ENCODE measurements around the gene VNN1.
"Not testable (repeated sequence)": the region's sequence is repeated elsewhere in the genome, so short reads cannot be mapped to it uniquely, and the experiment has no call there.

VNN1 gene

DNA sequence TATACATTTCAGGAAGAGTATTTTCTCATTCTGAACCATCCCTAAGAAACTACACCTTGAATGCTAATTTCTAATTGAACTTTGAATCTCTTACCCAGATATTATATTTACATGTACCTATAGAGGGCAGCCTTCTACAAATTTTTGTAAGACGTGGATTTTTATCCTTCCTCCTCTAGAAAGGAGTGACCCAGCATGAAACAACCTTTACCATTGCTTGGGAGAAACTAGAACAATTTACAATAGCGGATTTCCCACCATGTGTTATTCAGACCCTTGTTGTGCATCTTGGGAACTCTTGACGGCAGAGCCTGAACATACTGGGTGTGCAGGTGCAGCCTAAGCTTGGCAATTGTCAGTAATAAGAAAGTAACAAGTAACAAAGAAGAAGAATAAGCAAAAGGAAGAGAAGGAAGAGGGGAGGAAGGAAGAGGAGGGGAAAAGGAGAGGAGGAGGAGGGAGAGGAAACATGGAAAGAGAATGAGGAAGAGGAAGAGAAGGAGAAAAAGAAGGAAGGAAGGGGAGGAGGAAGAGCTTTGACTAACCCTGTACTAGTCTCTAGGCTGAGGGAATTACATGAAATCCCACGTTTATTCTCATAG lies 44.1 kb downstream of the VNN1 start:
- no peak for DNase-seq

- DNase-seq: no peak
Measured at GRCh38 chr6:132666118-132666517, 47.7 kb downstream of the VNN1 start.

- no peak for DNase-seq
Measured at GRCh38 chr6:132664309-132665034, 49.4 kb downstream of the VNN1 start.

DNA sequence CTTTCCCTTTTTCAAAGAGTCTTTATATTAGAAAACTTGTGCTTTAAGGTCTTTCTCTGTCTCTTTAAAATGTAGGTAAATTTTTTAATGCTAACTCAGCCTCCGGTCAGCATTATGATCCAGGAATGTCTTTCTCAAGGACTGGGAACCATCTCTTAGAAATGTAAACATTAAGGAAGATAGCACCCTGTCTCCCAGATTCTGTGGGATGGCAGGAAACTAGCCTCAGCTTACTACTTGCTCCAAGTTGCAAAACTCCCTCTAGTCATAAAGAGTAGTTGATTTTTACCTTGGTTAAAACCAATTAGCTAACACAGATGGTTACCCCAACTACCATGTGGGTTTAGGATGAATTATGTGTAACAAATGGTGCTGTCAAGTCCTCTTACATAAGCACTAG lies 50.2 kb downstream of the VNN1 start:
- no peak for DNase-seq

DNA sequence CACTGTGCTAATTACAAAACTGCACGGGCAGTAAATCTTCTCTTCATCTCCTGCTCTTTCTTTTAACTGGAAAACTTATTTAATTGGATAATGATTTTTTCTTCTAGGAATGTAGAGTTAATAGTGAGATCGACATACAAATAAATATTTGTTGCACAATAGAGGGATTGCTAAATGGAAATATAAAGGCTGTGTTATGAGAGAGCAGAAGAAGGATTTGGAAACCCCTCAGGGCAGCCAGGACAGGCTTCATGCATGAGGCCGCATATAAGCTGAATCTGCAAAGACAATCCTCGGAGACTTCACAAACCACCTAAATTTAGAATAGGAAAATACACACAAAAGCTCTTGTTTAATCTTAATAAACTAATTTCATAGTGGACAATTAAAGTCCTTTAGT lies 51.9 kb downstream of the VNN1 start:
- no peak for DNase-seq

DNA sequence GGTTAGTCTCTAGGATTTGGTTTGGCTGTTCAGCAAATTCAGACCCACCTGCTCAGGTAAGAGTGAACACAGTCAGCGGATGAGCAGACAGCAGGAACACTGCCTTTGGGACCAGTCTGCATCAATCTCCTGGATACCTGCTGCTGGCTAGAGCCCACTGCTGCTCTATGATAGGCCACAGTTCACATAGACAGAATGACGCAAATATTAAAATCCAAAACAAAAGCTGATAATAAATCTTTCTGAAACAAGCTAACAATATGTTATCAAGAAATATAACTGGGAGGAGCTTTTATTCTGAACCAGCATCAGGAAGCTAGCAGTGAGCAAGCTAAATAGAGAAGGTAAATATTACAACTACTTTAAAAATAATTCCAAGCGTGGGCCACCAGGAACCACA lies 54.8 kb downstream of the VNN1 start, which contains the start of gene TAAR1:
Gene TAAR1 (minus strand): TSS at position 101 of the 400 bp plus-strand sequence. CDS start 13,179 bp downstream, outside the sequence.
- DNase-seq: no peak

DNA sequence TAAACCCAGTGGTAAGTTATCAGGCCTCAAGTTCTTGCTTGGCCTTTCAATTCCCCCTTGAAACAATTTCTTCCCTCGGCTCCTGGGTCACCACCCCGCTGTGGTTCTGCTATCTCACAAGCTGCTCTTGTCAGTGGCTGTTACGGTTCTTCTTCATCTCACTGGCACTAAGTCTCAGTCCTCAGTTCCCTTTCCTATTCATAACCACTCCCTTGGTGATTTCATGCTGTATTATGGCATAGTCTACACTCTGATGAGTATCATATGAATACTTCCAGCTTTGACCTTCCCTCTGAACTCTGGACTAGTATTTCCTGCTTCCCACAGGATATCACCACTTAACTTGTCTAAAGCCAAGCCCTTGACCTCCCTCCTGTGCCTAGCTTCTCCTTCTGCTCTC lies 62.8 kb downstream of the VNN1 start:
- DNase-seq: no peak

DNA sequence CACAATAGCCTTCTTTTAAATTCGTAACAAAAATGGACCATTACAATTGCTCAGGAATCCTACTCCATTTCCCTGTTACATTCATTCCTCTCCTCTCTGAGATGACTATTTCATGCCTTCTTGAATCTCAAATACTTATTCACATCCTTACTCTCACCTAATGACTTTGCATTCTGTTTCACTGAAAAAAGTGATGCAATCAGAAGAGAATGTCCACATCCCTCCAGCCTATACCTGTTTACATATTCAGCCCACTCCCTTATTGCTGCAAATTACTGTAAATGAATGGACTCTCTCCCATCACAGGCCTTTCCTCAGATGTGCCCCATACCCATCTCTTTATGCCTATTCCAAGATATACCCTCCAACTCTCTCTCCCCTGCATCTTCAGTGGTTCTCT lies 63.4 kb downstream of the VNN1 start:
- DNase-seq: no peak

GRCh38 chr6:132648828-132649227 lies 65.0 kb downstream of the VNN1 start:
- DNase-seq: no peak

- no peak for DNase-seq
Measured at GRCh38 chr6:132648356-132648755, 65.5 kb downstream of the VNN1 start.

DNA sequence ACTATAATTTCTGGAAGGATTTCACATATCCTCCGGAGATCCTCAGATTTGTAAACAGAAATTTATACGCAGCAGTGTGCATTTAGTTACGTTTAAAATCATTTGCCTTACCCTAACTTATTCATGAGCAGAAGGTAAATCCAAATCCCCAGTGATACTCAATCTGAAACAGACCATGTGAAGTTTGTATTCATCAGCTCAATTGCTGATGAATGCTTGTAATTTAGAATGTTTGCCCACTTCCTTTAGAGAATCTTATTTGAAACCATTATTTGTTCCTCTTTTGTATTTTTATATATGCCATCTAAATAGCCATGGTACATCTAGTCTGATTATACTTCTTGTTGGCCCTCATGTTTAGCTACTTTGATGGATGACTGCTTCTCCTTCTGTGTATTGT lies 70.3 kb downstream of the VNN1 start:
- DNase-seq: no peak

DNA sequence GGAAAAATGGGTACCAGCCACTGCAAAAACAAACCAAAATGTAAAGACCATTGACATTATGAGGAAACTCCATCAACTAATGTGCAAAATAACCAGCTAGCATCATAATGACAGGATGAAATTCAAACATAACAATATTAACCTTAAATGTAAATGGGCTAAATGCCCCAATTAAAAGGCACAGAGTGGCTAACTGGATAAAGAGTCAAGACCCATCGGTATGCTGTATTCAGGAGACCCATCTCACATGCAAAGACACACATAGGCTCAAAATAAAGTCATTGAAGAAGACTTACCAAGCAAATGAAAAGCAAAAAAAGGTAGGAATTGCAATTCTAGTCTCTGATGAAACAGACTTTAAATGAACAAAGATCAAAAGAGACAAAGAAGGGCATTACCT lies 76.7 kb downstream of the VNN1 start:
- not testable (repeated sequence) for DNase-seq

DNA sequence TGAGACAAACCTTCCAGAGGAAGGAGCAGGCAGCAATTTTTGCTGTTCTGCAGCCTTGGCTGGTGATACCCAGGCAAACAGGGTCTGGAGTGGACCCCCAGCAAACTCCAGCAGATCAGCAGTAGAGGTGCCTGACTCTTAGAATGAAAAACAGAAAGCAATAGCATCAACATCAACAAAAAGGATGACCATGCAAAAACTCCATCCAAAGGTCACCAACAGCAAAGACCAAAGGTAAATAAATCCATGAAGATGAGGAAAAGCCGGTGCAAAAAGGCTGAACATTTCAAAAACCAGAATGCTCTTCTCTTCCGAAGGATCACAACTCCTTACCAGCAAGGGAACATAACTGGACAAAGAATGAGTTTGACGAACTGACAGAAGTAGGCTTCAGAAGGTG lies 77.9 kb downstream of the VNN1 start:
- DNase-seq: not testable (repeated sequence)

DNA sequence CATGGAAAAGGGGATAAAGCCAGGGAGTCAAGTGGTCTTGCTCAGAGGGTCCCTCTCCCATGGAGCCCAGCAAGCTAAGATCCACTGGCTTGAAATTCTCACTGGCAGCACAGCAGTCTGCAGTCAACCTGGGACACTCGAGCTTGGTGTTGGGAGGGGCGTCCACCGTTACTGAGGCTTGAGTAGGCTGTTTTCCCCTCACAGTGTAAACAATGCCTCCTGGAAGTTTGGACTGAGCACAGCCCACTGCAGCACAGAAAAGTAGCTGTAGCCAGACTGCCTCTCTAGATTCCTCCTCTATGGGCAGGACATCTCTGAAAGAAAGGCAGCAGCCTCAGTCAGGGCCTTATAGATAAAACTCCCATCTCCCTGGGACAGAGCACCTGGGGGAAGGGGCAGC lies 78.6 kb downstream of the VNN1 start:
- not testable (repeated sequence) for DNase-seq

- no peak for DNase-seq
Measured at GRCh38 chr6:132634796-132635195, 79.1 kb downstream of the VNN1 start.

DNA sequence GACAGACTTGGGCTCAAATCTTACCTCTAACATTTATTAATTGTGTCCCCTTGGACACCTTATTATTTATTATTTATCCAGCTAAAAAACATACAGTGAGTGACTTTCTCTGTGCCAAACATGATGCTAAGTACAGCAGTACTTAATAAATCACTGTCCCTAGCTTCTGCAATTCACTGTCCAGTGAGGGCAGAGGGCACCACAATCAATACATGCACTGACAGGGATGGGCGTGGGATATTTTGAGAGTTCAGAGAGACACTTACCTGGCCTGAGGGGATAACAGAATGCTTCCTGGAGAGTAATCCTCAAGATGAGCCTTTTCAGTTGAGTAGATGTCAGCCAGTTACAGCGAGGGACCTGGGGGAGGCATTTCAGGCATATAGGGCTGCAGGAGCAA lies 80.5 kb downstream of the VNN1 start:
- no peak for DNase-seq
